GM12878 (cell line): Measurements from ENCODE around the gene SPRED3. TPM values are rescaled to one million over a fixed set of nuclear protein-coding genes. Genes with fewer than 3 reads are reported as not detected.

Experiments used
- BACH1 ChIP-seq: fragments of 450-650 bp; IDR thresholded peaks from 2 replicates; pipeline ENCODE4 v1.6.1; 2017; ENCODE audit warnings: mild to moderate bottlenecking, borderline replicate concordance
- BHLHE40 ChIP-seq, 2 experiments: fragments of 450-650 bp in 1 of 2; IDR thresholded peaks; 2 replicates each; pipeline ENCODE4 v1.6.1; 2011 to 2017; ENCODE audit warnings: low read depth in 2 of 2, borderline replicate concordance in 1 of 2, improper control_type of control experiment in 1 of 2, low read length in 1 of 2, mild to moderate bottlenecking in 1 of 2
- DPF2 ChIP-seq: fragments of 450-650 bp; IDR thresholded peaks from 2 replicates; pipeline ENCODE4 v1.6.1; 2017; ENCODE audit warnings: mild to moderate bottlenecking
- E2F8 ChIP-seq: fragments of 450-650 bp; IDR thresholded peaks from 2 replicates; pipeline ENCODE4 v1.6.1; 2018; ENCODE audit warnings: mild to moderate bottlenecking, low read depth, moderate library complexity; ENCODE audit not compliant: partially characterized antibody
- E4F1 ChIP-seq: fragments of 450-650 bp; IDR thresholded peaks from 2 replicates; pipeline ENCODE4 v1.6.1; 2018; ENCODE audit warnings: borderline replicate concordance, mild to moderate bottlenecking; ENCODE audit not compliant: partially characterized antibody
- EGR1 ChIP-seq, 2 experiments: IDR thresholded peaks; 1 replicate in 1 of 2; 2 replicates in 1 of 2; pipeline ENCODE4 v1.6.1; 2011 to 2012; ENCODE audit warnings: low read depth in 2 of 2, low read length in 2 of 2, borderline replicate concordance in 1 of 2, mild to moderate bottlenecking in 1 of 2, moderate library complexity in 1 of 2
- JUND ChIP-seq: IDR thresholded peaks from 2 replicates; pipeline ENCODE4 v1.6.1; 2012; ENCODE audit warnings: low read depth, mild to moderate bottlenecking, low read length, improper control_type of control experiment, moderate library complexity
- MEF2B ChIP-seq: fragments of 450-650 bp; IDR thresholded peaks from 2 replicates; pipeline ENCODE4 v1.6.1; 2018; ENCODE audit warnings: mild to moderate bottlenecking, moderate library complexity; ENCODE audit not compliant: partially characterized antibody, poor library complexity, severe bottlenecking
- MTA3 ChIP-seq: IDR thresholded peaks from 2 replicates; pipeline ENCODE4 v1.6.1; 2012; ENCODE audit warnings: low read length, inconsistent platforms, borderline replicate concordance
- MXI1 ChIP-seq: fragments of 150-350 bp; IDR thresholded peaks from 2 replicates; pipeline ENCODE4 v1.6.1; 2011; ENCODE audit warnings: low read depth, mild to moderate bottlenecking, inconsistent platforms, low read length, improper control_type of control experiment
- NBN ChIP-seq: fragments of 450-650 bp; IDR thresholded peaks from 2 replicates; pipeline ENCODE4 v1.6.1; 2016
- NRF1 ChIP-seq: conservative IDR thresholded peaks from 2 replicates; pipeline ENCODE4 v1.6.1; 2011; ENCODE audit warnings: mild to moderate bottlenecking, low read depth, low read length, improper control_type of control experiment
- POLR2AphosphoS2 ChIP-seq: IDR thresholded peaks from 2 replicates; pipeline ENCODE4 v1.6.1; 2011; ENCODE audit warnings: low read depth, mild to moderate bottlenecking, low read length, improper control_type of control experiment, moderate library complexity
- RAD21 ChIP-seq: IDR thresholded peaks from 2 replicates; pipeline ENCODE4 v1.6.1; 2011; ENCODE audit warnings: mild to moderate bottlenecking, low read depth, low read length, moderate library complexity; ENCODE audit not compliant: insufficient read depth
- RAD51 ChIP-seq: fragments of 450-650 bp; IDR thresholded peaks from 2 replicates; pipeline ENCODE4 v1.6.1; 2016; ENCODE audit warnings: moderate library complexity, mild to moderate bottlenecking, inconsistent platforms
- RCOR1 ChIP-seq: conservative IDR thresholded peaks from 2 replicates; pipeline ENCODE4 v1.6.1; 2012; ENCODE audit warnings: low read depth, low read length, improper control_type of control experiment
- SMARCA5 ChIP-seq: fragments of 450-650 bp; IDR thresholded peaks from 2 replicates; pipeline ENCODE4 v1.6.1; 2017; ENCODE audit warnings: mild to moderate bottlenecking
- SRF ChIP-seq, 2 experiments: IDR thresholded peaks; 2 replicates each; pipeline ENCODE4 v1.6.1; 2011; ENCODE audit warnings: low read depth in 2 of 2, low read length in 2 of 2, mild to moderate bottlenecking in 1 of 2, moderate library complexity in 1 of 2
- TCF12 ChIP-seq: IDR thresholded peaks from 2 replicates; pipeline ENCODE4 v1.6.1; 2011; ENCODE audit warnings: low read depth, mild to moderate bottlenecking, low read length
- ZNF622 ChIP-seq: fragments of 450-650 bp; IDR thresholded peaks from 2 replicates; pipeline ENCODE4 v1.6.1; 2017; ENCODE audit warnings: mild to moderate bottlenecking, inconsistent platforms
- polyA plus RNA-seq, 11 experiments: library from polyadenylated mRNA; depleted of rRNA in 4 of 11; unstranded in 6 of 11; stranded (reverse) in 5 of 11; fragments of >200 nt; fragmentation: Nextera tagmentation in 4 of 11; fragmentation: Illumina TruSeq in 1 of 11; extraction: Ambion mirVana in 4 of 11; extraction: Trizol in 1 of 11; gene quantifications; 1 replicate in 1 of 11; 2 replicates in 10 of 11; pipeline versions ENCODE4 v1.2.1 to v1.2.3, GENCODE V29; 2011 to 2016; ENCODE audit warnings: inconsistent platforms in 2 of 11, missing spikeins in 2 of 11, low read depth in 1 of 11
- total RNA-seq, 4 experiments: library from RNA; depleted of rRNA in 3 of 4; stranded (reverse); fragments of >200 nt in 3 of 4; fragmentation: Illumina TruSeq in 1 of 4; extraction: Trizol in 1 of 4; gene quantifications; 2 replicates each; pipeline versions ENCODE4 v1.2.1 to v1.2.3, GENCODE V29; 2013 to 2021
- TF ChIP-seq, protein P1 (sequence below): fragments of 450-650 bp; IDR thresholded peaks from 2 replicates; pipeline ENCODE4 v1.6.1; 2017; ENCODE audit warnings: mild to moderate bottlenecking, low read depth, inconsistent platforms; ENCODE audit not compliant: poor library complexity, severe bottlenecking
- TF ChIP-seq, protein P2 (sequence below): IDR thresholded peaks from 2 replicates; pipeline ENCODE4 v1.6.1; 2011; ENCODE audit warnings: low read depth, low read length, improper control_type of control experiment, borderline replicate concordance

Gene SPRED3
- total and polyA plus RNA-seq, 10 of the 15 experiments (the other 5 are each of a cell fraction or from before 2014, with no cell fraction given): 0.09 to 1.5 (median 0.31) TPM; not detected in 2

DNA sequence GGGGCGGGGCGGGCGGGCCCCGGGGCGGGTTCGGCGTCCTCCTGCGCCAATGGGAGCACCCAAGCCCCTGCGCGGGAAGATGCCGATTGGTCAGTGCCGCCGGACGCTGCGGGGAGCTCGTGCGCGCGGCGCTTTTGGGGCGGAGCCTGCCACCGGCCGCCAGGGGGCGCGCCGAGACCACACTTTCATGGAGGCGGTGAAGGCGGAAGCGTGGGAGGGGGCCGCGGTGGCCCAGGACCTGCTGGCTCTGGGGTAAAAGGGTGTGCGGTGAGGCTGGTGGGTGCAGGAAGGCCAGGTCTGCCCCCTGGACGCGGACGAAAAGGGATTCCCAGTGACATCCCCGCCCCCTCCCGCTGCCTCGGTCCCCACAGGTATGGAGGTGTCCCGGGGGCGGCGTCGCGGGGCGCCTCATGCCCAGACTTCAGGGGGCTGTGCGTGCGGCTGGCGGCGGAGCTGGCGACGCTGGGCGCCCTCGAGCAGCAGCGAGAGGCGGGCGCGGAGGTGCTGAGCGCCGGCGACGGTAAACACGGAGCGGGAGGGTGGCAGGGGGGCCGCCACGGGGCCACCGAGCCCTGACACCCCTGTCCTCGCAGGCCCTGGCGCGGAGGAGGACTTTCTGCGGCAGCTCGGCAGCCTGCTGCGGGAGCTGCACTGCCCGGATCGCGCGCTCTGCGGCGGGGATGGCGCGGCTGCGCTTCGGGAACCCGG, 14.6 kb downstream of the SPRED3 start, which contains the start of gene FAM98C (continued):
- TF ChIP-seq ZNF622: no peak
- TF ChIP-seq RAD21: peak; percentile 90
- TF ChIP-seq, protein P1, sequence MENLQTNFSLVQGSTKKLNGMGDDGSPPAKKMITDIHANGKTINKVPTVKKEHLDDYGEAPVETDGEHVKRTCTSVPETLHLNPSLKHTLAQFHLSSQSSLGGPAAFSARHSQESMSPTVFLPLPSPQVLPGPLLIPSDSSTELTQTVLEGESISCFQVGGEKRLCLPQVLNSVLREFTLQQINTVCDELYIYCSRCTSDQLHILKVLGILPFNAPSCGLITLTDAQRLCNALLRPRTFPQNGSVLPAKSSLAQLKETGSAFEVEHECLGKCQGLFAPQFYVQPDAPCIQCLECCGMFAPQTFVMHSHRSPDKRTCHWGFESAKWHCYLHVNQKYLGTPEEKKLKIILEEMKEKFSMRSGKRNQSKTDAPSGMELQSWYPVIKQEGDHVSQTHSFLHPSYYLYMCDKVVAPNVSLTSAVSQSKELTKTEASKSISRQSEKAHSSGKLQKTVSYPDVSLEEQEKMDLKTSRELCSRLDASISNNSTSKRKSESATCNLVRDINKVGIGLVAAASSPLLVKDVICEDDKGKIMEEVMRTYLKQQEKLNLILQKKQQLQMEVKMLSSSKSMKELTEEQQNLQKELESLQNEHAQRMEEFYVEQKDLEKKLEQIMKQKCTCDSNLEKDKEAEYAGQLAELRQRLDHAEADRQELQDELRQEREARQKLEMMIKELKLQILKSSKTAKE: no peak
- no peak for TF ChIP-seq E2F8
- TF ChIP-seq SMARCA5: peak; percentile 76
- no peak for TF ChIP-seq MXI1
- peak in 1 of 2 experiments; percentile 16; a peak in 1 of 4 replicates for TF ChIP-seq SRF (IDR thresholded peaks at IDR 0.05; ENCODE audit: low read depth in 2 of 2, low read length in 2 of 2)
- no peak for TF ChIP-seq RAD51
- TF ChIP-seq POLR2AphosphoS2: 0 out of 2 replicates have a peak, but pooled peaks have one; percentile 27
- TF ChIP-seq, protein P2, sequence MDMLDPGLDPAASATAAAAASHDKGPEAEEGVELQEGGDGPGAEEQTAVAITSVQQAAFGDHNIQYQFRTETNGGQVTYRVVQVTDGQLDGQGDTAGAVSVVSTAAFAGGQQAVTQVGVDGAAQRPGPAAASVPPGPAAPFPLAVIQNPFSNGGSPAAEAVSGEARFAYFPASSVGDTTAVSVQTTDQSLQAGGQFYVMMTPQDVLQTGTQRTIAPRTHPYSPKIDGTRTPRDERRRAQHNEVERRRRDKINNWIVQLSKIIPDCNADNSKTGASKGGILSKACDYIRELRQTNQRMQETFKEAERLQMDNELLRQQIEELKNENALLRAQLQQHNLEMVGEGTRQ: no peak
- peak; percentile 22 to 99 for TF ChIP-seq EGR1 (IDR thresholded peaks at IDR 0.05; ENCODE audit: borderline replicate concordance in 1 of 2, low read depth in 2 of 2, low read length in 2 of 2)
- TF ChIP-seq E4F1: no peak
- peak; percentile 94 to 98 for TF ChIP-seq BHLHE40 (IDR thresholded peaks at IDR 0.05; ENCODE audit: borderline replicate concordance in 1 of 2, low read depth in 2 of 2, low read length in 1 of 2)
- TF ChIP-seq JUND: no peak
- no peak for TF ChIP-seq MTA3
- TF ChIP-seq RCOR1: no peak
- TF ChIP-seq TCF12: no peak
- peak; percentile 52; the same call in 1 of the 2 replicates for TF ChIP-seq NBN
- no peak for TF ChIP-seq MEF2B
- peak; percentile 16; the same call in 1 of the 2 replicates for TF ChIP-seq BACH1
- peak; percentile 39; the same call in 1 of the 2 replicates for TF ChIP-seq NRF1
- TF ChIP-seq DPF2: peak; percentile 84
